Middle frontal gyrus (tissue), 1 donor: ENCODE data around the gene PDILT.
"Not testable (repeated sequence)": the region's sequence is repeated elsewhere in the genome, so short reads cannot be mapped to it uniquely, and the experiment has no call there.

Experiments used
- DNase-seq: peaks from one replicate; pipeline ENCODE4 v3.0.0-alpha.2; 2015; ENCODE audit warnings: low spot score; ENCODE audit errors: extremely low spot score

The PDILT gene

DNA sequence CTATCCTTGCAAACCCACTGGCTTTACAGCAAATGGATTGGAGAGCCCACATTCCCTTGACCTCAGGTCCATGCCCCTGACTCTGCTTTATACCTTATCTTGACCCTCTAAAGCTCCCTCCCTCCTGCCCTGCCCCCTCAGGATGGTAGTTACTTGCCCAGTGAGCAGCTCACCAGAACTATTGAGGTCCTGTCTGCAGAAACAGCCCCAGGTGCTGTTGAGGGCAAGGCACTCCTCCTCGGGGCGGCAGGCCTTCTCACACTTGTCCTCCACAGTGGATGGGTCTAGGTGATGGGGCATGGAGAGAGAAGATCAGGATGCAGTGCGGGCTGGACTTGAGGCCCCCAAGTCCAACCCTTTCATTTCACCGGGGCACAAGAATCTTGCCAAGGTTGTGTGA lies 81.8 kb downstream of the PDILT start:
- no peak for DNase-seq

GRCh38 chr16:20321671-20322070 lies 82.9 kb downstream of the PDILT start:
- no peak for DNase-seq

- not testable (repeated sequence) for DNase-seq
These were observed 83.5 kb downstream of the PDILT start for GRCh38 chr16:20321051-20321450.

DNA sequence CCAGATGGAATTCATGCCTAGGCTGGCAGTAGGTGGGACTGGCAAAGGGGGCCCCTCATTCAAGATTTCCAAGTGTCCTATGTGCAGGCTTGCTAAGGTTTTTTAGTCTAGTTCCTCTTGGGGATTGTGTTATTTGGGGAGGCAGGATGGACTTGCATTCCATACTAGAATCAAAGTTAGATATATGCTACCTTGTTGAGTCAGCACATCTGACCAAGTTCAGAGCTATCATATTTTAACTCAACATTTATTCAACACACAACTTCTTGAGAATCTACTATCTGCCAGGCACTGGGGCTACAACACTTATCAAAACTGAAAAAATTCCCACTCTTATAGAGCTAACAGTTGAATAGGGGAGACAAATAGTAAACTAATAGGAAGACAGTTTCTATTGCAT lies 83.9 kb downstream of the PDILT start:
- DNase-seq, result no peak

GRCh38 chr16:20320178-20320577 lies 84.4 kb downstream of the PDILT start:
- no peak for DNase-seq

GRCh38 chr16:20319406-20319805 lies 85.1 kb downstream of the PDILT start:
- no peak for DNase-seq

DNA sequence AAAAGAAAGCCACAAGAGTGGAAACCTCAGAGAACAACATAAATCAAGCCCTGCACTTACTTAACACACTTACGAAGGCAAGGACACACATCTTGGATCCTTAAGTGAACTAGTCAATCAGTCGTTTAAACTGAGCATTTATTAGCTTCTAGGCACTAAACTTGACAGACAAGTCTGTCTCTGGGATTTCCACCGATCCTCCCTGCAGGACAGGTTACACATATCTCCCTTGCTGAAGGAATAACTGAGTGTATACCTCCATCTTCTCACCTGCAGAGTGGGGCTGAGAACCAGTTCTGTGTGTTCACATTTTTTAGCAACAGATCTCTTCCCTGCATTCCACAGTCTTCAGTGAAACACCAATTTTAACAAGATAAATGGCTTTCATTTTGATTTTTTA lies 86.1 kb downstream of the PDILT start:
- no peak for DNase-seq

GRCh38 chr16:20318006-20318405 lies 86.5 kb downstream of the PDILT start:
- DNase-seq, result no peak

DNA sequence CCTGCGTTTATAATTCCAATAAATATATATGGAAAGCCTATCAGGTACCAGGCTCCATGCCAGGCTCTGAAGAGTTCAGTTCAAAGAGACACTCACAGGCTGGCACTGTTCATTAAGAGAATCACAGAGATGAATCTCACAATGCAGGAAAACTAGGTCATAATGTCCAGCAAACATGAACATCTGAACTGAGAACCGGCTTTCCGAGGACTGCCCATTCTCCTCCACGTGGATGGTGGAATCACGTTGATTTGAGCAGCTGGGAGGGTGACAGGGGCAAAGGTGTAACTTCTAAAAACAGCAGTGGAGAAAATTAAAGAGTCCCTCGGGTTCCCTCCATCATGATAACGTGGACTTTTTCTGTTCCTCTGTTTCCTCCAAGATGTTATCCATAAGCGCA lies 87.4 kb downstream of the PDILT start:
- DNase-seq, result no peak

GRCh38 chr16:20316715-20317114 lies 87.8 kb downstream of the PDILT start:
- no peak for DNase-seq

GRCh38 chr16:20315764-20316163 lies 88.8 kb downstream of the PDILT start:
- DNase-seq, result no peak

- DNase-seq, result no peak
These were observed 90.0 kb downstream of the PDILT start for GRCh38 chr16:20314575-20314974.

- DNase-seq, result no peak
These were observed 90.8 kb downstream of the PDILT start for GRCh38 chr16:20313741-20314140.

GRCh38 chr16:20312536-20313095 lies 91.9 kb downstream of the PDILT start:
- not testable (repeated sequence) for DNase-seq

DNA sequence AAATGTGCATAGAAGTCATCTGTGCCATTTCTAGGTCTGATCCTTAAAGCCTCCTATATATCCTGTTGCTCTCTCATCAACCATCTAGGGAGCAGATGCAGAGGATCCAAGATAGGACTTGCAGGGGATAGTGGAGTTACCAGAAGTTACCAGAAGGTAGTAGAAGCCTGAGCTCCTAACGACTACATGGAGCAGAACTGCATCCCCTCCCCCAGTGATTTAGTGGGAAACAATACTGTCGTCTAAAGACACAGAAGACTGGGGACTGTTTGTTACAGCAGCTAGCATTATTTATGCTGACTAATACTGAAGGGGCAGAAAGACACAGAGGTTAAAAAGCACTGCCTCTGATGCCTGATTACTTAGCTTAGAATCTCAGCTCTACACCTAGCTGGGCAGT lies 93.0 kb downstream of the PDILT start:
- no peak for DNase-seq

GRCh38 chr16:20310421-20311395 lies 93.8 kb downstream of the PDILT start:
- no peak for DNase-seq

DNA sequence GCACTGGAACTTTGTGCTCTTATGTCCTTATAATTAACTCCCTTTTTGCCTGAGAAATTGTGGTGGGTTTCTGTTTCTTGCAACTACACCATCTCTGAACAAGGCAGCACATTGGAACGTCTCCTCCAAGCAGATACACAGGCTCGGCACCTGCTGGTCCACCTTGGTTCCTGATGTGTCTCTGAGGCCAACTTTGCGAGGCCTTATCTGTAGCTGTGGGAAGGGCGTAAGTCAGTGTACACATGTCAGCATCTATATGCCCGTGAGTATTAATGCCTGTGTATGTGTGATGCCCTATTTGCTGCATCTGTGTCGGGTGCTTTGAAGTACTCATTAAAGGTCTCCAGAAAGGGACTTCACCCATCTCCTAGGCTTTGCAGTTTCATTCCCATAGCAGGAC lies 94.8 kb downstream of the PDILT start:
- DNase-seq, result no peak
